H1 (cell line): ENCODE data around the gene CITED1. TPM values are rescaled to one million over a fixed set of nuclear protein-coding genes. Genes with fewer than 3 reads are reported as not detected.
A peak's percentile ranks its signal among the peaks of the same experiment; 100 is the strongest.

ENCODE experiments used
- CTCF ChIA-PET: fragments of 300-600 bp; sonication (Branson Sonifier 250); formaldehyde crosslinking; loops from one replicate; lab custom pipeline; 2021; ENCODE audit not compliant: partially characterized antibody; lab: Charles Lee
- POLR2A ChIA-PET: fragments of 300-600 bp; sonication (Branson Sonifier 250); formaldehyde crosslinking; loops from one replicate; lab custom pipeline; 2021; ENCODE audit warnings: inconsistent platforms; ENCODE audit not compliant: partially characterized antibody; lab: Charles Lee
- DNase-seq, 2 experiments: peaks; one replicate each; pipeline versions ENCODE4 v3.0.0 to v3.0.0-alpha.2; 2010 to 2022; ENCODE audit warnings: low spot score in 2 of 2, low read depth in 1 of 2, mixed read lengths in 1 of 2
- FAIRE-seq: peaks from 2 replicates; lab custom pipeline; 2011; peaks lifted over from hg19 to GRCh38; lab: Jason Lieb, UNC
- H2AFZ ChIP-seq: 2 replicates; pipeline ENCODE4 v1.8.1; 2012; ENCODE audit warnings: low read length, inconsistent platforms
- H2AK5ac ChIP-seq: 2 replicates; pipeline ENCODE4 v1.6.1; 2013; ENCODE audit warnings: low read depth, low read length
- H2BK120ac ChIP-seq: replicated peaks from 2 replicates; pipeline ENCODE3; 2013; ENCODE audit warnings: low read depth, low read length, inconsistent platforms
- H2BK12ac ChIP-seq: 2 replicates; pipeline ENCODE4 v1.6.1; 2013; ENCODE audit warnings: low read depth, low read length
- H2BK15ac ChIP-seq: 2 replicates; pipeline ENCODE4 v1.6.1; 2013; ENCODE audit warnings: low read length
- H2BK20ac ChIP-seq: 2 replicates; pipeline ENCODE4 v1.6.1; 2013; ENCODE audit warnings: low read length
- H2BK5ac ChIP-seq: 2 replicates; pipeline ENCODE4 v1.6.1; 2013; ENCODE audit warnings: low read depth, low read length
- H3K14ac ChIP-seq: 2 replicates; pipeline ENCODE4 v1.6.1; 2013; ENCODE audit warnings: inconsistent platforms; ENCODE audit not compliant: insufficient read length
- H3K18ac ChIP-seq: 2 replicates; pipeline ENCODE4 v1.6.1; 2013; ENCODE audit warnings: low read length; ENCODE audit errors: extremely low read depth
- H3K23ac ChIP-seq: 2 replicates; pipeline ENCODE4 v1.6.1; 2013; ENCODE audit warnings: inconsistent platforms; ENCODE audit not compliant: insufficient read length
- H3K23me2 ChIP-seq: 2 replicates; pipeline ENCODE4 v1.6.1; 2013; ENCODE audit warnings: low read depth, low read length
- H3K27ac ChIP-seq: 2 replicates; pipeline ENCODE4 v1.6.1; 2011; ENCODE audit warnings: low read depth, low read length, inconsistent platforms
- H3K27me3 ChIP-seq, 4 experiments: replicated peaks in 1 of 4; 1 replicate in 1 of 4; 2 replicates in 3 of 4; pipeline versions ENCODE4 v1.6.1 to v1.8.1; 2011 to 2013; ENCODE audit warnings: low read length in 3 of 4, mild to moderate bottlenecking in 3 of 4, inconsistent platforms in 2 of 4, mixed read lengths in 2 of 4, moderate library complexity in 1 of 4; ENCODE audit not compliant: control insufficient read depth in 3 of 4, insufficient read depth in 3 of 4; ENCODE audit errors: extremely low read depth in 1 of 4
- H3K36me3 ChIP-seq, 4 experiments: 2 replicates each; pipeline versions ENCODE4 v1.6.1 to v1.8.1; 2011 to 2013; ENCODE audit warnings: mild to moderate bottlenecking in 4 of 4, low read length in 3 of 4, moderate library complexity in 2 of 4, control low read depth in 1 of 4, inconsistent platforms in 1 of 4; ENCODE audit not compliant: insufficient read depth in 4 of 4, control insufficient read depth in 2 of 4
- H3K4ac ChIP-seq: replicated peaks from 2 replicates; pipeline ENCODE3; 2013; ENCODE audit warnings: low read length, low read depth, mixed read lengths, inconsistent platforms; ENCODE audit not compliant: insufficient read length
- H3K4me1 ChIP-seq, 4 experiments: replicated peaks in 1 of 4; 1 replicate in 1 of 4; 2 replicates in 3 of 4; pipeline versions ENCODE4 v1.6.1 to v1.8.1; 2011 to 2013; ENCODE audit warnings: low read length in 3 of 4, inconsistent platforms in 2 of 4, mixed read lengths in 1 of 4; ENCODE audit not compliant: insufficient read depth in 4 of 4, control insufficient read depth in 3 of 4
- H3K4me2 ChIP-seq, 2 experiments: 2 replicates each; pipeline versions ENCODE4 v1.6.1 to v1.8.1; 2011 to 2013; ENCODE audit warnings: low read depth in 2 of 2, low read length in 2 of 2, control low read depth in 1 of 2, inconsistent platforms in 1 of 2, mild to moderate bottlenecking in 1 of 2; ENCODE audit not compliant: insufficient read depth in 1 of 2
- H3K4me3 ChIP-seq, 4 experiments: fragments of 200-600, 300-600 bp in 1 of 4; sonication (generic), shearing (Covaris generic), sonication (Bioruptor Twin) in 1 of 4; 2 replicates each; pipeline versions ENCODE4 v1.5.1 to v1.8.1; 2011 to 2016; ENCODE audit warnings: low read length in 4 of 4, low read depth in 3 of 4, control low read depth in 2 of 4, inconsistent platforms in 2 of 4, mild to moderate bottlenecking in 2 of 4, mixed read lengths in 1 of 4, moderate library complexity in 1 of 4; ENCODE audit not compliant: insufficient read depth in 2 of 4; ENCODE audit errors: extremely low read depth in 1 of 4
- H3K56ac ChIP-seq: replicated peaks from 2 replicates; pipeline ENCODE3; 2013; ENCODE audit warnings: low read depth, mild to moderate bottlenecking, mixed read lengths, low read length, inconsistent platforms; ENCODE audit not compliant: insufficient read length
- H3K79me1 ChIP-seq: 2 replicates; pipeline ENCODE4 v1.6.1; 2013; ENCODE audit warnings: low read depth, low read length, control low read depth
- H3K79me2 ChIP-seq, 2 experiments: 2 replicates each; pipeline versions ENCODE4 v1.6.1 to v1.8.1; 2012 to 2013; ENCODE audit warnings: low read length in 2 of 2, mild to moderate bottlenecking in 2 of 2, inconsistent platforms in 1 of 2; ENCODE audit not compliant: insufficient read depth in 2 of 2, control insufficient read depth in 1 of 2
- H3K9ac ChIP-seq, 4 experiments: replicated peaks in 1 of 4; 1 replicate in 1 of 4; 2 replicates in 3 of 4; pipeline versions ENCODE4 v1.6.1 to v1.8.1; 2011 to 2013; ENCODE audit warnings: low read depth in 3 of 4, low read length in 3 of 4, control low read depth in 2 of 4, mild to moderate bottlenecking in 2 of 4, moderate library complexity in 2 of 4, inconsistent platforms in 1 of 4; ENCODE audit errors: extremely low read depth in 1 of 4
- H3K9me3 ChIP-seq, 2 experiments: 2 replicates each; pipeline versions ENCODE4 v1.6.1 to v1.8.1; 2012 to 2013; ENCODE audit warnings: mild to moderate bottlenecking in 2 of 2, moderate library complexity in 2 of 2, control low read depth in 1 of 2, inconsistent platforms in 1 of 2, low read depth in 1 of 2, low read length in 1 of 2, mixed read lengths in 1 of 2; ENCODE audit not compliant: insufficient read depth in 2 of 2
- H4K20me1 ChIP-seq, 2 experiments: replicated peaks in 1 of 2; 2 replicates each; pipeline versions ENCODE3 to v1.8.1; 2011 to 2013; ENCODE audit warnings: inconsistent platforms in 2 of 2, low read length in 2 of 2, mild to moderate bottlenecking in 1 of 2; ENCODE audit not compliant: insufficient read depth in 2 of 2, control insufficient read depth in 1 of 2
- H4K5ac ChIP-seq: 2 replicates; pipeline ENCODE4 v1.6.1; 2013; ENCODE audit warnings: low read length, low read depth, mixed read lengths, inconsistent platforms; ENCODE audit not compliant: insufficient read length
- H4K8ac ChIP-seq: 2 replicates; pipeline ENCODE4 v1.8.0; 2013; ENCODE audit warnings: mild to moderate bottlenecking, moderate library complexity, low read length, inconsistent platforms; ENCODE audit not compliant: insufficient read depth; ENCODE audit errors: extremely low read depth
- H4K91ac ChIP-seq: replicated peaks from 2 replicates; pipeline ENCODE3; 2013; ENCODE audit warnings: low read length, mixed read lengths, inconsistent platforms; ENCODE audit not compliant: insufficient read length
- TCF12 ChIP-seq: IDR thresholded peaks from 2 replicates; pipeline ENCODE4 v1.6.1; 2011; ENCODE audit warnings: low read depth, mild to moderate bottlenecking, low read length
- WGBS, 2 experiments: shearing (Covaris generic) in 1 of 2; methylation state at CpG; one replicate each; pipeline versions ENCODE4 v1.1.6 to v1.1.7; 2013 to 2015; ENCODE audit warnings: low lambda C conversion rate in 2 of 2, mixed read lengths in 2 of 2, inconsistent platforms in 1 of 2, low coverage in 1 of 2, missing lambda C conversion rate in 1 of 2; ENCODE audit not compliant: insufficient replicate concordance in 2 of 2, insufficient coverage in 1 of 2, insufficient read length in 1 of 2; ENCODE audit errors: extremely low coverage in 1 of 2, missing lambda C conversion rate in 1 of 2; 5-methylcytosine and 5-hydroxymethylcytosine counted together
- polyA plus RNA-seq, 7 experiments: library from polyadenylated mRNA; depleted of rRNA in 3 of 7; stranded (reverse) in 5 of 7; unstranded in 2 of 7; fragments of >200 nt in 5 of 7; fragments of 200-250 nt in 2 of 7; gene quantifications; 1 replicate in 5 of 7; 2 replicates in 1 of 7; 4 replicates in 1 of 7; pipeline versions ENCODE4 v1.2.1 to v1.2.3, GENCODE V29; 2011 to 2013; ENCODE audit warnings: missing spikeins in 2 of 7, mixed read lengths in 2 of 7
- total RNA-seq: library from RNA; stranded (reverse); fragmentation: NEBNext Ultra II Directional; extraction: Animal tissue kit (Norgen Biotek cat#: 25700); gene quantifications from 2 replicates; pipeline ENCODE4 v1.2.1, GENCODE V29; 2021
- TF ChIP-seq, protein P1 (sequence below): IDR thresholded peaks from 2 replicates; pipeline ENCODE4 v1.6.1; 2012; ENCODE audit warnings: low read length, inconsistent platforms

CITED1 gene
- total and polyA plus RNA-seq, 2 of the 8 experiments (the other 6 are each of a cell fraction or from before 2014, with no cell fraction given): 1.2 to 2.4 TPM

DNA sequence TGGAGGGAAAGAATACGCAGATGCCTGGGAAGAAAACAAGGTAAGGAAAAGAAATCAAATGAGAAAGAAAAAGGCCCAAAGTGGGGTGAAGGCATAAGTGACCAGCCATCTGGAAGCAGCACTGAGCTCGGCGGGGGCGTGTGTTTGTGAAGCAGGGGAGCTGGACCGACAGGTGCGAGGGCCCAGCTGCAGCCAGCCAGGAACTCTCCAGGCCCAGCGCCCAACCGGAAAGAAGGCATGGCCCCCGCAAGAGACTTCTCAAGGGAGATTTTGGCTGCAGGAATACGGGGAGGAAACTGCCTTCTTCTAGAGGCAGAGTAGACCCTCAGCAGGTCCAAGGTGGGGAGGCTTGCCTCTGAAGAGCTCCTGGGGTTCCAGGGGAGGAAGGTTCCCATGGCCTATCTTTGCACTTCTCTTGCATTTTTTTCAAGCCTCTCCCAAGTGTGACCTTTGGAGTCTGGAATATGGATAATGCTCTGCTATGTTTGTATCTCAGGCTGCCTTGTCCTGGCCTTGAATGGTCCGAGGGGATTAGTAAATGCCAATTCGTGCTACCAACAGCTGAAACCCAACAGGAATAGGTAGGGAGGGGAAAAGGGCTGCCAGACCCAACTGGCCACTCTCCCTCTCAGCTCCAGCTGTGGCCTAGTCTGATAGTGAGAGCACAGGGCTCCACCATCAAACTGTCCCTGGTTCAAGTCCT, 10.8 kb upstream of the CITED1 start:
- 47% methylated on average over 11 of the region's 12 CpGs; no CpG with 5 or more reads in 1 of the 2 experiments for WGBS, 2 experiments
- Histone ChIP-seq H3K9me3 (no peaks in the 10 kb centered on the region), H3K4ac (no peak overlapping the region), H3K9ac (no peak overlapping the region), H2BK5ac (no peak overlapping the region; the same call in 1 of the 2 replicates), H3K27me3 (peaks cover 0 to 4% (median 2%) of the 10 kb centered on the region in 4 experiments; a peak in 3 of 7 replicates), H3K79me1 (no peaks in the 10 kb centered on the region), H3K36me3 (no peaks in the 10 kb centered on the region), H2BK120ac (no peak overlapping the region), H3K23me2 (0 out of 2 replicates have a peak, but pooled peaks cover 1% of the 10 kb centered on the region), H4K5ac (no peak overlapping the region), H3K14ac (no peak overlapping the region), H3K4me1 (peaks cover 0 to 12% (median 5%) of the 10 kb centered on the region in 4 experiments; a peak in 4 of 7 replicates), H3K23ac (no peak overlapping the region), H4K20me1 (no peaks in the 10 kb centered on the region), H4K8ac (no peak overlapping the region), H3K56ac (no peak overlapping the region), H2BK15ac (no peak overlapping the region), H2AK5ac (no peak overlapping the region), H2BK12ac (no peak overlapping the region), H3K4me3 (peak overlapping the region in 1 of 4 experiments; percentile 25; a peak in 1 of 8 replicates), H4K91ac (no peak overlapping the region), H3K27ac (no peak overlapping the region), H2BK20ac (0 out of 2 replicates have a peak overlapping the region, but pooled peaks have one; percentile 61), H3K79me2 (no peaks in the 10 kb centered on the region), H3K18ac (no peak overlapping the region; the same call in 1 of the 2 replicates), H3K4me2 (peak overlapping the region; percentile 42 to 59), H2AFZ (no peak overlapping the region)
- ChIA-PET CTCF (interaction anchor here (0.8 to 1.6 kb wide), 5 partner anchors 9 to 218 kb away, joined by 3 to 4 read pairs (median 3); no protein-coding TSS in a partner anchor), POLR2A (interaction anchor here (0.6 to 1.9 kb wide), 5 partner anchors 11 to 41 kb away, joined by 3 to 7 read pairs (median 3); partner anchors contain the start of genes CITED1 and RPS4X)
- peak; percentile 50 for FAIRE-seq
- TF ChIP-seq TCF12: peak; percentile 19; the same call in 1 of the 2 replicates
- TF ChIP-seq, protein P1, sequence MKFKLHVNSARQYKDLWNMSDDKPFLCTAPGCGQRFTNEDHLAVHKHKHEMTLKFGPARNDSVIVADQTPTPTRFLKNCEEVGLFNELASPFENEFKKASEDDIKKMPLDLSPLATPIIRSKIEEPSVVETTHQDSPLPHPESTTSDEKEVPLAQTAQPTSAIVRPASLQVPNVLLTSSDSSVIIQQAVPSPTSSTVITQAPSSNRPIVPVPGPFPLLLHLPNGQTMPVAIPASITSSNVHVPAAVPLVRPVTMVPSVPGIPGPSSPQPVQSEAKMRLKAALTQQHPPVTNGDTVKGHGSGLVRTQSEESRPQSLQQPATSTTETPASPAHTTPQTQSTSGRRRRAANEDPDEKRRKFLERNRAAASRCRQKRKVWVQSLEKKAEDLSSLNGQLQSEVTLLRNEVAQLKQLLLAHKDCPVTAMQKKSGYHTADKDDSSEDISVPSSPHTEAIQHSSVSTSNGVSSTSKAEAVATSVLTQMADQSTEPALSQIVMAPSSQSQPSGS: no peak
- DNase-seq: no peak
